ENCODE results near the gene RPL29.
A peak's percentile ranks its signal among the peaks of the same experiment; 100 is the strongest.

The RPL29 gene

DNA sequence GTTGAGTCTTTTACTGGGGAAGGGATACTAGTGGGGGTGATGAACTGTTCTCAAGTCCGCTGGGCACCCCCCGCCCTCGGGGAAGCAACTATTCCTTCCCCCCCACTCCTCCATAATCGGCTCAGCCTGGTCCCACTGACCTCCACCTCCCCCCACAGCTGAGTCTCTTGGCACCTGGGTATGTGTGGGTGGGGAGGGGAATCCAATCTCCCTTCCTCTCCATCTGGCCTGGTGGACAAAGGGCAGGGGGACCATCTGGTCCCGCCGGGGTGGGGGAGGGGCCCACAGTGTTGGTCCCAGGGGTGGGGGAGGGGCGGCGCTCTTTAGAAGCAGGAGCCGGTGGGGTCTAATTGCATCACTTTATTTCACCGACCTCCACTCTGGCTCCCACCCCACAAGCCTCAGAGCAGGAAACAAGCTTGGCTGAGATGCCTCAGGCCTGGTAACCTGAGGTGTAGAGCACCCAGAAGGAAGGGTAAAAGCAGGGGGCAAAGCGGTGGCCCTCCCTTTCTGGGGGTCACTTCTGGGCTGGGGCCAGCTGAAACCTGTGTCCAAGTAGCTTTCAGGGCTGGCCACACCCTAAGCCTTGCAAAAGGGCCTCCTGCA lies 27.4 kb downstream of the RPL29 start:
- DNase-seq (ENCODE audit: insufficient read length, low spot score) = no peak
- TF ChIP-seq SPI1 (IDR thresholded peaks at IDR 0.05; ENCODE audit: low read depth, low read length) (no peak), POLR2A (IDR thresholded peaks at IDR 0.05; ENCODE audit: low read depth, low read length) (no peak), PAX5 (IDR thresholded peaks at IDR 0.05; ENCODE audit: insufficient read depth, low read length, severe bottlenecking) (no peak), POU2F2 (IDR thresholded peaks at IDR 0.05; ENCODE audit: low read depth, low read length) (no peak), TAF1 (IDR thresholded peaks at IDR 0.05; ENCODE audit: low read depth, low read length) (no peak), POLR2AphosphoS5 (IDR thresholded peaks at IDR 0.05; ENCODE audit: low read depth, low read length) (no peak)
- FAIRE-seq = peak; percentile 31

DNA sequence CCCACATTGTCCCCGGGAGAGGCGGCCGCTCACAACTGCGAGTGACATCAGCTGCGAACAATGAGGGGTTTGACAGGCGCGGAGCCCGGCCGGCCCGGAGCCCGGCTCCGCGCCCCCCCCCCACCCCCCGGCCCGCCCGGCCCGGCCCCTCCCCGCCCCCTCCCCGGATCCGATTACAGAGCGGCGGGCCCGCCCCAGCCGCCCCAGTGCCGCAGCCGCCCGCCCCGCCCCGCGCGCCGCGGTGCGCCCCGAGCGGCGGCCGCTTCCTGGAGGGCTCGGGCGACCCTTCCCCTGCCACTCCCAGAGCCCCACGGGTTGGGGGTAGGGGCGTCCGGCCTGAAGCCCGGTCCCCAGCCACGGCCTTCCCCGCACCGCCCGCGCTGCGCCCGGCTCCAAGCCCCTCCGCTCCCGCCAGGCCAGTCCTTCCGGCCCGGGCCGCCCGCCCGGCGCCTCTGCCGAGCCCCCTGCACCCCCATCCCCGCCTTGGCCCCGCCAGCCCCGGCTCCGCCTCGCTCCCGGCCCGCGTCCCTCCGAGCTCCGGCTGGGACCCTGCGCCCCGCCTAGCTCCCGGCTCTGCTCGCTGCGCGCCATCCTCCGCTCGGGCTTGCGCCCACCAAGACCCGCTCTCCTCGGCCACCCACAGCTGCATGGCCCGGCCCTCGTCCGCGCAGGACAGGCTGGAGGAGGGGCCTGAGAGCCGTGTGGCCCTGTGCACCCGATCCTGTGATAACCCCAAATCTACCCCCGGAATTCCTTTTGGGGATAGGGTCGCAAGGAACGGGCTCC lies 28.1 kb downstream of the RPL29 start, which contains the start of gene PCBP4:
TSS of gene PCBP4 (minus strand) at position 71 of the 786 bp plus-strand sequence. CDS start 6,214 bp downstream, outside the sequence.
- FAIRE-seq (no peak), DNase-seq (ENCODE audit: insufficient read length, low spot score) (peak; percentile 62)
- TF ChIP-seq PAX5 (IDR thresholded peaks at IDR 0.05; ENCODE audit: insufficient read depth, low read length, severe bottlenecking) (no peak), POU2F2 (IDR thresholded peaks at IDR 0.05; ENCODE audit: low read depth, low read length) (no peak), SPI1 (IDR thresholded peaks at IDR 0.05; ENCODE audit: low read depth, low read length) (no peak)

DNA sequence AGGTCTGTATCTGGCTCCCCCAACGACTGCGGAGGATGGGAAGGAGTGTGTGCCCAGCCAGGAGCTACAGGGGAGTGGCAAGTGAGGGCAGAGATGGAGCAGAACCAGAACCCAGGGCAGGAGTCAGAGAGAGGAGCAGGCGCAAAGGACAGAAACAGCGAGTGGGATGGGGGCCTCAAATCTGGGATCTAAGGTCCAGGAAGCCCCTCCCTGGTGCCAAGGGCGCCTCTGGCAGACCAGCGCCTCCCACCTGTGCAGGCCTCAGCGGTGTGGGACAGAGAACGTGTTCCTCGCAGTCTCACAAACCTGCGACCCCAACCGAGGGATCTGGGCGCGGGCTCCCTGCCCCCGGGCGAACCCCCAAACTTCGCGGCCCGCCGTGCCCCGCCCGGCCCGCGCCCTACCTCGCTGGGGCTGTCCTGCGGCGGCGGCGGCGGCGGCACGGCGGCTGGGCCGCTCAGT lies 28.7 kb downstream of the RPL29 start:
- DNase-seq (ENCODE audit: insufficient read length, low spot score) (no peak), FAIRE-seq (peak; percentile 61)
- TF ChIP-seq POLR2A (IDR thresholded peaks at IDR 0.05; ENCODE audit: low read depth, low read length) (no peak), TAF1 (IDR thresholded peaks at IDR 0.05; ENCODE audit: low read depth, low read length) (no peak), POU2F2 (IDR thresholded peaks at IDR 0.05; ENCODE audit: low read depth, low read length) (no peak), SPI1 (IDR thresholded peaks at IDR 0.05; ENCODE audit: low read depth, low read length) (no peak), POLR2AphosphoS5 (IDR thresholded peaks at IDR 0.05; ENCODE audit: low read depth, low read length) (no peak), PAX5 (IDR thresholded peaks at IDR 0.05; ENCODE audit: insufficient read depth, low read length, severe bottlenecking) (no peak)

DNA sequence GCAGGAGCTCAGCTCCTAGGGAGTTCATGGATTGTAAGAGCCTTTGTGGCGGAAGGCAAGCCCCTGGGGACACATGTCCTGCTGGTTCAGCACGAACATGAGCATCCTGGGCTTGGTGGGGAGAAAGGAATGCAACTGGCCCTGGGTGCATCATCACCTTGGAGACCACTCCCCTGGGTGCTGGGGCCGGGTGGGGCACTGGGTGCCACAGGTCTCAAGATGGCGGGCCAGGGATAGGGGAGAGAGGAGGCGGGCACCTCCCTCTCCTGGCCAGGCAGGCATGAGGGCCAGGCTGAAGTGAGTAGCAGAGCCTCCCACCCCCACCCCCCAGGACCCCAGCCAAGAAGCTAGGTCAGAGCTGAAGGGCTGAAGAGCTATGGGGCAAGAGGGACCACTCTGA lies 29.2 kb downstream of the RPL29 start:
- FAIRE-seq = peak; percentile 48
- no peak for DNase-seq (ENCODE audit: insufficient read length, low spot score)
- no peak for TF ChIP-seq POU2F2 (IDR thresholded peaks at IDR 0.05; ENCODE audit: low read depth, low read length)
- TF ChIP-seq POLR2A (IDR thresholded peaks at IDR 0.05; ENCODE audit: low read depth, low read length) = no peak
- no peak for TF ChIP-seq PAX5 (IDR thresholded peaks at IDR 0.05; ENCODE audit: insufficient read depth, low read length, severe bottlenecking)
- TF ChIP-seq POLR2AphosphoS5 (IDR thresholded peaks at IDR 0.05; ENCODE audit: low read depth, low read length) = no peak

DNA sequence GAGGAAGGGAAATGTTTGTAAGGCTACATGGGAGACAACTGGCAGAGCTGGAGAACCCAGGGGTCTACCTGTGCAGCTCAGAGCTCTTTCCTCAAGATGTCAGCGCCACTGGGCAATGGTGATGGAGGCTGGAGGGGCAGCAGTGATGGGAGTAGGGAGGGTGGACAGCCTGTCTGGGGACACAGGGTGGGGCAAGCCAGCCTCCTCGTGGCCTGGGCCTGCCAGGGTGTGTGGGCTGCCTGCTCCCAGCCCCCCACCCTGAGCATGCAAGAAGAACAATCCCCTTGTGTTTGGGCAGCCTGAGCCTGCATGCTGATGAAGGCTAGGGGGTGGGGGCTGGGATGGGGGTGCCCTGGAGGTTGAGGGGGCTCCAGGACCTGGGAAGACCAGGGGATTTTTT lies 29.7 kb downstream of the RPL29 start:
- FAIRE-seq (no peak), DNase-seq (ENCODE audit: insufficient read length, low spot score) (no peak)
- no peak for TF ChIP-seq POLR2A (IDR thresholded peaks at IDR 0.05; ENCODE audit: low read depth, low read length)
- TF ChIP-seq PAX5 (IDR thresholded peaks at IDR 0.05; ENCODE audit: insufficient read depth, low read length, severe bottlenecking) = no peak
- TF ChIP-seq SPI1 (IDR thresholded peaks at IDR 0.05; ENCODE audit: low read depth, low read length) = no peak
- no peak for TF ChIP-seq POU2F2 (IDR thresholded peaks at IDR 0.05; ENCODE audit: low read depth, low read length)

DNA sequence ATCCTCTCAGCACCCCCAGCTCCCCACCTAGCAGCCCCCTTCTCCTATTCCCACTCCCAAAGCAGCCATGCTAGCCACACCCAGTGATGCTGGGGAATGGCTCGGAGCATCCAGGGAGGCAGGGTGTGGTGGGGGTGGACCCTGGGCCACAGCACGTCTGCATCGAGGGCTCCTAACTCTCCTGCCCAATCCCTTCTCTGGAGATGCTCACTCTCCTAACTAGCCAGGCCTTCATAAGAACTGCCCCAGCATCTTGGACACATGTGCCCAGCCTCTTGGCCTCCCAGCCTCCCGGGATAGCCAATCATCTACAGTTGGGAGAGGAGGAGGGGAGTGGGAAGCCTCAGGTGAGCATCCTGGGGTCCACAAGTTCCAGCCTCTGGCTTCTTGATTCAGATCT lies 31.2 kb downstream of the RPL29 start:
- TF ChIP-seq POLR2AphosphoS5 (IDR thresholded peaks at IDR 0.05; ENCODE audit: low read depth, low read length) (no peak), POLR2A (IDR thresholded peaks at IDR 0.05; ENCODE audit: low read depth, low read length) (no peak), PAX5 (IDR thresholded peaks at IDR 0.05; ENCODE audit: insufficient read depth, low read length, severe bottlenecking) (no peak), SPI1 (IDR thresholded peaks at IDR 0.05; ENCODE audit: low read depth, low read length) (no peak), POU2F2 (IDR thresholded peaks at IDR 0.05; ENCODE audit: low read depth, low read length) (no peak), TAF1 (IDR thresholded peaks at IDR 0.05; ENCODE audit: low read depth, low read length) (no peak)
- no peak for DNase-seq (ENCODE audit: insufficient read length, low spot score)
- no peak for FAIRE-seq

DNA sequence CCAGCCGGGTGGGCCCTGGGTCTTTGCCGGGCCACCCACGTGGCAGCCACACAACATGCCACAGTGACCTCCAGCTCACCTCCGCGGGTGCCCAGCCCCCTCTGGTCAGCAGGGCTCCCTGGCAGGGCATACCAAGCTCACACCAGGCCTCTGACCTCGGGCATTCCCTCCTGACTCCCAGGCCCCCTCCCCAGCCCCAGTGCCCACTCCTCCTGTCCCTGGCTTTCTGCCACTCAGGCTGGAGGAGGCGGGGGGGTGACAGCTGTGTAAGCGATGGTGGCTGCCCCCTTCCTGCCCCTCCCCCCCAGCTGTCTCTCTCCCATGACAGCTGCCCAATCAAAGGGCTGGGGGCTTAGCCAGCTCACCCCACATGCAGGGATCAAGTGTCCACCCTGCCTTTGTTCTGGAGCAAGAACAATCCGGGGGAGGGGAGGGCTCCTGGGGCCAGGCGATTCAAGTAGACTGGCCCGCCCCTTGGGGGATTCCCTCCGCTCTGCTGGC lies 31.7 kb downstream of the RPL29 start:
- TF ChIP-seq POLR2AphosphoS5 (IDR thresholded peaks at IDR 0.05; ENCODE audit: low read depth, low read length) (no peak), POLR2A (IDR thresholded peaks at IDR 0.05; ENCODE audit: low read depth, low read length) (no peak), SPI1 (IDR thresholded peaks at IDR 0.05; ENCODE audit: low read depth, low read length) (no peak), PAX5 (IDR thresholded peaks at IDR 0.05; ENCODE audit: insufficient read depth, low read length, severe bottlenecking) (no peak), POU2F2 (IDR thresholded peaks at IDR 0.05; ENCODE audit: low read depth, low read length) (no peak), TAF1 (IDR thresholded peaks at IDR 0.05; ENCODE audit: low read depth, low read length) (no peak)
- no peak for FAIRE-seq
- no peak for DNase-seq (ENCODE audit: insufficient read length, low spot score)

DNA sequence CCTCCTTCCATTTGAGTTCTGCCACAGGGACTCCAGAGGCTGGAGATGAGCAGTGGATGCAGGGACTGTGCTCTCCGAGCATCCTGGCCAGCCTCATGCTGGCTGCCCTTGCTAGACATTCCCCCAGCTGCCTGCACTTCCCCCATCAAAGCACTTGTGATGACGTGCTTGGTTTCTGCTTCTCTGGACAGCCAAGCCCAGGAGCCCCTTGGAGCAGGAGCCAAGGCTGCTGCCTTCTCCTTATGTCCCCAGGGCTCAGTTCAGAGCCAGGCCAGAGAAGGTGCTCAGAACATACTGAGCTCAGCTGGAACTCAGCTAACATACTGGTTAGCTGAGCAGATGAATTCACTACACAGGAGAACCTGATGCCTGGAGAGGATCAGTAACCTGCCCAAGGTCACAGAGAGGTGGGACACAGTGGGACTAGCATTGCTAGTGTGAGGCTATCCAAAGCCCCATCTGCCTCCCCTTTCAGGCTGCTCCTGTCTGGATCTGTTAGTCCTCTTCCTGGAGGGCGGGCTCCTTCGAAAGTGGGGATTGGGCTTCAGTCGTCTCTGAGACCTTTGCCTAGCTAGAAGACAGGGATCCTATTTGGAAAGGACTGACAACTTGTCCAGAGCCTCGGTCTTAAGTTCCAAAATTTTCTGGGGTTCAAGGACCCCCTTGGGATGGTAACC lies 32.7 kb downstream of the RPL29 start:
- no peak for TF ChIP-seq POU2F2 (IDR thresholded peaks at IDR 0.05; ENCODE audit: low read depth, low read length)
- FAIRE-seq (no peak), DNase-seq (ENCODE audit: insufficient read length, low spot score) (no peak)

DNA sequence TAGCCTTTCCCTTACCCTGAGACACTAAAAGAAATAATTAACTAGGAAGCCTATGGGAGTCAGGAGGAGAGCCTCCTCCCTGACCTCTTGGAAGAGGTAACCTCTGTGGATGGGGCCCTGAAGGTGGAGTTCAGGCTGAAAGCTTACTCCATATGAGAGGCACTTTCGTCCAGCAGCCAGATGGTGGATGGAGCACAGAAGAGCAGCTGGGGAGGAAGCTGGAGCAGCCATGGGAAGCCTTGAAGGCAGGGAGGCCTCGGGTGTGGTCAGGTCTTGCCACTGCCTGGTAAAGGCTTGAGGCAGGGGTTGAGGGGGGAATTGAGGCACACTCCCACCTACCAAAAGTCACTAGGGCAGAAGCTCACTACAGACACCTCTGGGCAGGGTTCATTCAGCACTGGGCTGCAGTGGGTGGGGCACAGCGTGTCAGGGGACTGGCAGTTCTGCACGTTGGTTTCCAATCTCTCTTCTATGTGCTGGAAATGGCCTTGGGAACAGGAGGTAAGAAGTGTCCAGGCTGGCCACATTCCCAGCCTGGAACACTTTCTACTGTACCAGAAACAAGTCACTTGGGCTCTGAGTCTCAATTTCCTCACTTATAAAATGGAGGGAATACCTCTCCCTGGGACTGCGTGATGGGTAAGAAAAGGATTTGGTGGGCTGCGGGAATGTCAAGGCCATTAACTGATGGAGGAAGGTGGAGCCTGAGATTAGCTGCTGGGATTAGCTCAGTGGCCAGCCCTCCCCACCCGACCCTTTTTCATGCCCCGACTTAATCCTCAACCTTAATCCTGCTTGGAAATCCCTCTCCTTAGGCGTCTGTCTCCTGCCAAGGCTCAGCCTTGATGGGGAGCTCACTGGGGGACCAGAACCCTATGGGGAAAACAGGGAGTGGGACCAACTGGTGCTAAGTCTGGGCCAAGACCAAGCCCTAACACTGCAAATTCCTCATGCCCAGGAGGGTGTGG lies 33.8 kb downstream of the RPL29 start:
- DNase-seq (ENCODE audit: insufficient read length, low spot score) (no peak), FAIRE-seq (no peak)
- TF ChIP-seq POU2F2 (IDR thresholded peaks at IDR 0.05; ENCODE audit: low read depth, low read length) = no peak
- TF ChIP-seq POLR2A (IDR thresholded peaks at IDR 0.05; ENCODE audit: low read depth, low read length) = no peak
- no peak for TF ChIP-seq POLR2AphosphoS5 (IDR thresholded peaks at IDR 0.05; ENCODE audit: low read depth, low read length)
- no peak for TF ChIP-seq PAX5 (IDR thresholded peaks at IDR 0.05; ENCODE audit: insufficient read depth, low read length, severe bottlenecking)
- no peak for TF ChIP-seq TAF1 (IDR thresholded peaks at IDR 0.05; ENCODE audit: low read depth, low read length)
- TF ChIP-seq SPI1 (IDR thresholded peaks at IDR 0.05; ENCODE audit: low read depth, low read length) = no peak
